ENCODE results near the gene CNNM4.

CNNM4 gene

DNA sequence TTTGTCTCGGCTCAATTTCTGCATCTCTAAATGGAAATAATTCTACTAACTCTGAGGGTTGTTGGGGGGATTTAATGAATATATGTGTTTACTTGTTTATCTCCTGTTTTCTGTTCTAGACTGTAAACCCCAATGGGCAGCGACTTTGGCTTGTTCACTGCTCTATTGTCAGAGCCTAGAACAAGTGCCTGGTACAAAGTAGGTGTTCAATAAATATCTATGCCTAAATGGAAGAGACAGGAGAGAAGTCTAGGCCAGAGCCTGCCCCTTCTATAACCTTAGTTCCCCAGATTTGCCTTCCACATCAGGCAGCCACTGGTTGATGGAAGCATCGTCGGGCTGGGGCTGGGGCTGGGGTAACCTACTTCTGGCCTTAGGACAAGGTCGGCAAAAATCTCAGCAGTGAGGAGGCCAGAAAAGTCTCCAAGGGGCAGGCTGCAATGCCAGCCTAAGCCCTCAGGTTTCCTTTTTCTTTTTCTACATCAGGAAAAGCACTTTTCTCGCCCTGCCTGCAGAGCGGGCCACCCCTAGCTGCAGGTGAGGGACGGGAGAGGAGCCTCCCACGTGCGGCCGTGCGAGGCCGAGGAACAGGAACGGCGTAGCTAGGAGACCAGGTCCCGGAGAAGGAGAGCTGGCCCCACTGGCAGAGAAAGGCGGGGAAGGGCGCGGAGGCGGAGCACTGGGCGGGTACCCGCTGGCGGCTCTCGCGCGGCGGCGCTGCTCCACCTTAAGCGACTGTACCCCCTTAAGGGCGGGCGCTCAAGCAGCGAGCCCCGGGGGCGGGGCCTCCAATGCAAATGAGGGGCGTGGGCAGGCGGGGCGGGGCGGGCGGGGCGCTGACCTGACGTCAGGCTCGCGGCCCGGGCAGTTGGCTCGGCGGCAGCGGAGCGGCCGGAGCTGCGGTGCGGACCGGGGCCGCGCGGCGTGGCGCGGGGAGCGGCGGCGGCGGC lies at the start of gene CNNM4:
Gene CNNM4 (plus strand): TSS at position 867 of the 950 bp plus-strand sequence. CDS start 98 bp downstream, outside the sequence.
- DNase-seq (ENCODE audit: low spot score) = peak; percentile 95

DNA sequence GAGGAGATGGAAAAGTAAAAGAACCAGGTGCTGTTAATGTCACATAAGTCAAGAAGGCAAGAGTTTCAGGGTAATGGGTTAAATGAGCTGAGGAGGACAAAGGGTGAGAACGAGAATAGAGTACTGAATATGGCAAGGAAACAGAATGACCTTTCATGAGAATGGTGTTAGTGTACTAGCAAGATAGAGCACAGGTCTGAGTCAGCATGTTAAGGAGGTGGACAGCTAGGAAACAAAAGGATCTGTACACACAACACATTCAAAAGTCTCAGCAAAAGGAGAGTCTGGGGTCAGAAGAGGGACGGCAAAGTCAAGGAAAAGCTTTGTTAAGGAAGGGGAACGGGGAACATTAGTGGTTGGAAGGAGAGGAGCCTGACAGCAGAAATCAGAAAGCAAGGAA lies 49.7 kb upstream of the CNNM4 start:
- no peak for DNase-seq (ENCODE audit: low spot score)

DNA sequence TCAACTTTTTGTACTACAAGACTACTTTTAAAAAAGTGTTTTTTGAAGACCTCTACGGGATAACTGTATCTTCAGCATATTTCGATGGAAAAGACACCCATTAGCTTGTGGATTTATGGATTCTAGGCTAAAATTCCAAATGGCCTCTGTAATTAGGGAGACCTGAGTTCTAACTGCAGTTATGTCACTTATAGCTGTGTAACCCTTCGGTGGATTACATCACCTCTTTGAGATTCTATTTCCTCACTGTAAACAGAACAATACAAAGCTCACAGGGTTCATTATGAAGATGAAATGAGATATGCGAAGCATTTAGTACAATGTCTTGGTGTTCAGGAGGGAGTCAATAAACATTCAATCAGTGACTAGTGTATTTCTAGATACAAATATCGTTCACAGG lies 45.0 kb upstream of the CNNM4 start:
- no peak for DNase-seq (ENCODE audit: low spot score)

GRCh38 chr2:96716388-96716787 lies 44.3 kb upstream of the CNNM4 start:
- DNase-seq (ENCODE audit: low spot score) = no peak

- no peak for DNase-seq (ENCODE audit: low spot score)
Measured at GRCh38 chr2:96726131-96726530, 34.6 kb upstream of the CNNM4 start.

DNA sequence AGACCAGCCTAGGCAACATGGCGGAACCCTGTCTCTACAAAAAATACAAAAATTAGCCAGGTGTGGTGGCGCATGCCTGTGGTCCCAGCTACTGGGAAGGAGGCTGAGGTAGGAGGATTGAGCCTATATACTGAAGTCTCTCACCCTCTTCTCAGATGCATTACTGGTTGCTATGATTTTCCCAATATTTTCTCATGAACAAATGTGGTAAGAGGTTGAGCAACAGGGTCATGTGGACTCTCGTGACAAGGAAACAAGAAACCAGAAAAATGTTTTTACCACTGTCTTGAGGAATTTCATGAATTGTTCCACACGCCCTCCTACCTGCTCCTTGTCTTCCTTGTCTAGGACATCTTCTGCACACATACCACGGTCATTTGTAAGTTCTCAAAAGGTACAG lies 33.3 kb upstream of the CNNM4 start:
- DNase-seq (ENCODE audit: low spot score) = no peak

DNA sequence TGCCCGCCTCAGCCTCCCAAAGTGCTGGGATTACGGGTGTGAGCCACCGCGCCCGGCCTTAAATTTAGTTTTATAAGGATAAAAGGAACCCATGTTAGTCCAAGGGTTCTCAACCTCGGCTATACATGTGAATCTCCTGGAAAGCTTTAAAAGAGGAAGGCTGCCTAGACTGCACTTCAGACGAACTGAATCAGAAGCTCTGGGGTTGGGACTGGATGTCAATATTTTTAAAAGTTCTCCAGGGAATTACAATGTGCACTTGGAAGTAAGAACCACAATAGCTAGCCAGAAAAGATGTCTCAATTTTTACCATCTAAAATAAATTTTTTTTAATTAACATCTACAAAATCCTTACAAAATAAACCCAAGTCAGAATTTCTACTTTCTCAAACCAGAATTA lies 31.0 kb upstream of the CNNM4 start:
- no peak for DNase-seq (ENCODE audit: low spot score)

GRCh38 chr2:96730212-96730611 lies 30.5 kb upstream of the CNNM4 start:
- DNase-seq (ENCODE audit: low spot score) = no peak

DNA sequence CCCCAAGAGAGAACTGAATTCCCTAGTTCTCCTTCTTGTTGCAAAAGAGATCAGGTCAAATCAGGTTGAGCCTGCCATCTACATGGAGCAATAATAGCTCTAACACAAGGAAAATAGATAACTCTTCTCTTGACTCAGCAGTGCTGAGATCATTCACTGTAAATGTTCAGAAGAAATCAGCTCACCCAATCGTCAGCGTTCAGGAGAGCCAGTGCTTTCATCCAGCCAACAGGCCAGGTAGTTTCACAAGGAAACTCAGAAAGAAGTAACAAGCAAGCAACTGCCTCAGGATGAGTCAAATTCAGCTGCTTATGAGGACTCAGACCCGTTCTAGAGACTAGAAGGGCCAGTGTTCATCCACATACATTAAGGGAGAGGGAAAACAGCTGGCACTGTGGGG lies 26.8 kb upstream of the CNNM4 start:
- DNase-seq (ENCODE audit: low spot score) = no peak

DNA sequence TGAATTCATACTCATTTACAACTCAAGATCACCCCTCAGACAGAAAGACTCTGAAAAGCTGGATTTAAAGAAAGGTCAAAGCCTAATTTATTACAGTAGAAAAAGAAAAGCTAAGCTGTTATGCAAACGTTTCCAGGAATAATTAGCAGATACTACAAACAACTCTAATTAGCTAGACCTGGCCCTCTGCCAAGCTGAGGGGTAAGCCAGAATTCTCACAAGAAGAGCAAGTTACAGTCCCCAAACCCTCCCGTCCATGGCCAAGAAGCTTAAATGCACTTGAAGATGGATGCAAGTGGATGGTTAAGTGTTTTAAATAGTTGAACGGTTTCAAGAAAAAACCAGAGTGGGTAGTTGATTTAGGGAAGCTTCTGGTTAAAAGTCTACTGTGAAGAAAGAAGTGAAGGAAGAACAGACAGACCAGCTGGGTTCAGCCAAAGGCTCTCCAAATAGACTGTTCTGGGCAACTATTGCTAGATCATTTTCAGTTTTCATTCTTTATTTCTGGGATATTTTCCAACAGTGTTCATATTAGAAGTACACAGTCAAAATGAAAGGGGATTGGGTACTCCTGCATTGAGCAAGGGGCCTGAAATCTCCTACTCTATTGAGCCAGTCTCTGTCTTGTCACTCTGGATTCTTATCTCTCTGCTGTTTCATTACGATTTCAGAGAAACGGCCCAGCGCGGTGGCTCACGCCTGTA lies 25.7 kb upstream of the CNNM4 start:
- peak; percentile 41 for DNase-seq (ENCODE audit: low spot score)

- DNase-seq (ENCODE audit: low spot score) = no peak
Measured at GRCh38 chr2:96737251-96737650, 23.5 kb upstream of the CNNM4 start.

DNA sequence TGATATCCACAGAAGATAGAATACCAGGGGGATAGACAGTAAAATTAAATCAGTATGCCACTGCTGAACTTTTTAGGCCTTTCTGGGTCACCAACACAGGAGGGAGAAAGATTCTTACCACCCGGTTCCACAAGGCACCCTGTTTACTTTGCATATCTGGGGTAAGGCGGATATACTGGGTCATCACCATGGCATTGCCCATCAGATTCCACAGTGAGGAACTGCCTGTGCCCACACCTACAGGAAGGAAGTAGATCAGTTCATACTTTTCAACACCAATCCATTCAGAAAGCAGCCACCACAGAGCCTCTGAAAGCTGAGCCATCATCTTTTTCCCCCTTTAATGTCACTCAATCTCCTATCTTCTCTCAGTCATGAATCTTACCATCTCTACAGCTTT lies 22.9 kb upstream of the CNNM4 start:
- no peak for DNase-seq (ENCODE audit: low spot score)

DNA sequence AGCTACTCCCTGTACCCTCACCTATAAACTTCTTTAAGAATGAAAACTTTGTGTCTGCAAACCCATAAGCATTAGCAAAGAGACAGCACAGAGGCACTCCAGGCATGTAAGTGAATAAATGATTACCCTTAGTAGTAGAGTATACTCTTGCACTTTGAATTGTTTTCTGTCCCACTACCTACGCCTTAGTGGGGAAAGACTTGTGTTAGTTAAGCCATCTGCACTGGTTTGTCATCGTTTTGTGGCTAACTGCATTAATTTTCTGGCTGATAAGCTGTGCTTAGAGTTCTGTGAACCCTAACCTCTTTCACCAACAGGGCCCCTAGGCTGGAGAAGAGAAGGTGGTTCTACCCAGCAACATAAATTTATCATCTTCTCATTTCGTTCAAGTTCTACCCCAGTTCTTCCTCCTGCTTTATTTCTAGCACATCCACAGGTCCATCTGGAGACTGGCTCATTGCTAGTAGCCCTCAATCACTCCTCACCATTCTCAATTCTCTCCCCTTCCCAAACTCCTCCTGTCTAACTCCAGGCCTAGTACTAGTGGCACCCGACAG lies 21.5 kb upstream of the CNNM4 start:
- DNase-seq (ENCODE audit: low spot score) = peak; percentile 25

- DNase-seq (ENCODE audit: low spot score) = peak; percentile 99
Measured at GRCh38 chr2:96739633-96740428, 20.9 kb upstream of the CNNM4 start, which contains the start of gene LMAN2L. TSS of gene LMAN2L (minus strand) at chr2:96740064. CDS start at chr2:96740040, 24 bp downstream.

DNA sequence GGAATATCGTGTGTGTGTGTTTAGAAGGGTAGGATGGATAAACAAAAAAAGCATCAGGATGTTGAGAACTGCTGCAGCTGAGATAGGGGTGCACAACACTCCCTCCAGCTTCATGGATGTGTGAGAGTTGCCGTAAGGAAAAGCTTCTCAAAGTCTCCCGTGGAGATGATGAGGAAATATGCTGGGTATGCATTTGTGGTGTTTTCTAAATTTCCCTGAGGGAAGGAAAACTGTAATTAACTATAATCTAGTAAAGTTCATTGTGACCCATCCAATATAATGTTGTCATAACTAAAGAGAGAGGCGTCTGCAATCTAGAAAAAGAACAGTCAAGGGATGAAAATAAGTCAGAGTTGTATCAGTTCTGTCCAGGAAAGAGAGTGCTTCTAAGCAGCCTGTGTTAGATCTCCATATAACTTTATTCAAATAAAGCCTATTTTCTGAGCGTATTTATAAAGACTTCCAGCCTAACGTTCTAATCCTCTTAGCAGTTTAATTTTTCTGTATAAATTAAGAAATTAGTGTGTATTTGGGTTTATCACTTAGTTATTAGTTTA lies 13.6 kb upstream of the CNNM4 start:
- no peak for DNase-seq (ENCODE audit: low spot score)

DNA sequence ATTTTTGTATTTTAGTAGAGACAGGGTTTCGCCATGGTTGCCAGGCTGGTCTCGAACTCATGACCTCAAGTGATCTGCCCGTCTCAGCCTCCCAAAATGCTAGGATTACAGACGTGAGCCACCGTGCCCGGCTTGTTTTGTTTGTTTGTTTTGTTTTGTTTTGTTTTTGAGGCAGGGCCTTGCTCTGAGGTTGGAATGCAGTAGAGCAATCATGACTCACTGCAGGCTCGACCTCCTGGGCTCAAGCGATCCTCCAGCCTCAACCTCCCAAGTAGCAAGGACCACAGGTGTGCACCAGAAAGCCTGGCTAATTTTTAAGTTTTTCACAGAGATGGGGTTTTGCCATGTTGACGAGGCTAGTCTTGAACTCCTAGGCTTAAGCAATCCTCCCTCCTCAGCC lies 8.9 kb upstream of the CNNM4 start:
- no peak for DNase-seq (ENCODE audit: low spot score)

DNA sequence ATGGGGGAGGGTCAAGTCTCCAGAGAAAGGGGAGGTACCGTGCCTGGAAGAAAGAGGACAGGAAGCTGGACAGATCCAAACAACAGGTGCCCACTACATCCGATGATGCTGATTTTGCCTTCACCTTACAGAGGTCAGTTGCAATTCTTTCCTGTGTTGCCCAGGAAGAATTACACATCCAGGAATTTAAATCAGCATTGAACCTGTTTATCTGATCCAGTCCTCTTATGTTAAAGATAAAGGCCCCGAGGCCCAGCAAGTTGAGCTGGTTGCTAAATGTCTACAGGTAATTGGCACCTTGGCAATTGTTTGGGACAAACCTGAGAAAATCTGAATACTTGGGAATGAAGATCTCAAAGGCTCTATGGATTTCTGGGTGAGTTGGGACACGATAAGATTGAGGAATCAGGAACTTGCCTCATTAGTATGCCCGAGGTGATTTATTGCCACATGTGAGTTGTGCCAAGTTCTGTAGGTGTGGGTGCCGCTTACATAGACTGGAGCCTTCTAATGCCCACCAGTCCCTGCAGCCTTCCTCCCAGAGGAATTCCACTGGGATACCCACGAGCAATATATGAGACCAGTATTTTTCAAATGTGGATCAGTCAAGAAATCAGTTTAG lies 6.9 kb upstream of the CNNM4 start:
- DNase-seq (ENCODE audit: low spot score) = no peak

- no peak for DNase-seq (ENCODE audit: low spot score)
Measured at GRCh38 chr2:96754317-96754716, 6.4 kb upstream of the CNNM4 start.

GRCh38 chr2:96756788-96757476 lies 3.8 kb upstream of the CNNM4 start:
- no peak for DNase-seq (ENCODE audit: low spot score)

DNA sequence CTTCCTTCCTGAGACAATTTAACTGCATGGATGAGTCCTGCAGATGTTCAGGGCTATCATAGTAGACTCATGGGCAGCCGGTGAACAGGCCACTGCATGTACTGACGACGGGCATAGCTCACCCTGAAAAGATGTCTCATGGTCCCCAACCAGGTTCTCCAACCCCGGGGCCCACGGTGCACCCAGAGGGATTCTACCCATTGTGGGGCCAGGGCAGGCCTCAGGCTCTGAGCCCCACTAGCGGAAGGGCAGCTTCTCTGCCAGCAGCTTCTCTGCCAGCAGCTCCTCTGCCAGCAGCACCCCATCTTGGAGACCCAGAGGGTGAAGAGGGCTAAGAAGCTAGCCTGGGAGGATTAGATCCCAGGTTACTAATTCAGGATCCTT lies 3.2 kb upstream of the CNNM4 start:
- DNase-seq (ENCODE audit: low spot score) = no peak

DNA sequence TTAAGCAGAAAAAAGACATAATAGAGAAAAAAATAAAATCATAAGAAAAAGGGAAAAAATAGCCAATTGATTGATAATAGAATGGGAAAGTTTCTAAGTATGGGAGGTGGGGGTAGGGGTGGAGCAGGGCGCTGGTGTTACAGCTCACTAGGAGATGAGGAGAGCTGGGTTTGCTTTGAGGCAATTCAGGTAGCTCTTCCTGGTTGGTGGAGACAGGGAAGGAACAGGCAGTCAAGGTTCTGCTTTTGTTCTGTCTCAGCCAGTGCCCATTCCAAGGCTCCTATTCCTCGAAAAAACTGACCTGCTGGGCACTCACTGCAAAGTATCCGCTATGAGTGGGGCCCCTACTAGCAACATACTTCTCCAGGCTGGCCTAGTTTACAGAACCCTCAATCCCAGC lies 1.7 kb upstream of the CNNM4 start:
- DNase-seq (ENCODE audit: low spot score) = no peak

Measured in Ammon's horn (tissue), 1 donor.